LNCaP clone FGC (cell line): ENCODE results near the gene VPS35L.

Experiments
- DNase-seq: peaks from one replicate; pipeline ENCODE4 v3.0.0-alpha.2; 2011; ENCODE audit warnings: low read depth
- H3K4me3 ChIP-seq: 2 replicates; pipeline ENCODE4 v1.5.1; 2011; ENCODE audit warnings: mild to moderate bottlenecking, low read depth, low read length, control low read depth
- TF ChIP-seq, protein P1 (sequence below): IDR thresholded peaks from 2 replicates; pipeline ENCODE4 v1.5.1; 2012; ENCODE audit warnings: mild to moderate bottlenecking; ENCODE audit not compliant: control insufficient read depth, insufficient read depth; ENCODE audit errors: extremely low read depth

Gene VPS35L

DNA sequence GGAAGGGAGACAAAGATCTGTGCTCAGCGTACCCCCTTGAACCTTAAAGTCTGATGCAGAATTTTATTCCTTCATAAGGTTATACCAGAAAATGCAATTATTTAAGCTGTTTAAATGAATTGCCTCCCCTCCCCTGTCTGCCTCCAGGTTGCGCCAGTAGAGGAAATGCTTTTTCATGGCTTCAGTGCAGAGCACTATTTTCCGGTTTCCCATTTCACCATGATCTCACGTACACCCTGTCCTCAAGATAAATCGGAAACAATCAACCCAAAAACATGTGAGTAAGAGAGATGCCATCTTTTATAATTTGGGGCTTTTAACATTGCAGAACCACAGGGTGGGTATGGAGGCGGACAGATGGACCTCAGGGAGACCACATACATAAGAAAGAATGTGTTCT, 178.0 kb downstream of the VPS35L start:
- no peak overlapping the region for H3K4me3 ChIP-seq
- TF ChIP-seq, protein P1, sequence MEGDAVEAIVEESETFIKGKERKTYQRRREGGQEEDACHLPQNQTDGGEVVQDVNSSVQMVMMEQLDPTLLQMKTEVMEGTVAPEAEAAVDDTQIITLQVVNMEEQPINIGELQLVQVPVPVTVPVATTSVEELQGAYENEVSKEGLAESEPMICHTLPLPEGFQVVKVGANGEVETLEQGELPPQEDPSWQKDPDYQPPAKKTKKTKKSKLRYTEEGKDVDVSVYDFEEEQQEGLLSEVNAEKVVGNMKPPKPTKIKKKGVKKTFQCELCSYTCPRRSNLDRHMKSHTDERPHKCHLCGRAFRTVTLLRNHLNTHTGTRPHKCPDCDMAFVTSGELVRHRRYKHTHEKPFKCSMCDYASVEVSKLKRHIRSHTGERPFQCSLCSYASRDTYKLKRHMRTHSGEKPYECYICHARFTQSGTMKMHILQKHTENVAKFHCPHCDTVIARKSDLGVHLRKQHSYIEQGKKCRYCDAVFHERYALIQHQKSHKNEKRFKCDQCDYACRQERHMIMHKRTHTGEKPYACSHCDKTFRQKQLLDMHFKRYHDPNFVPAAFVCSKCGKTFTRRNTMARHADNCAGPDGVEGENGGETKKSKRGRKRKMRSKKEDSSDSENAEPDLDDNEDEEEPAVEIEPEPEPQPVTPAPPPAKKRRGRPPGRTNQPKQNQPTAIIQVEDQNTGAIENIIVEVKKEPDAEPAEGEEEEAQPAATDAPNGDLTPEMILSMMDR: no peak
- no peak for DNase-seq

DNA sequence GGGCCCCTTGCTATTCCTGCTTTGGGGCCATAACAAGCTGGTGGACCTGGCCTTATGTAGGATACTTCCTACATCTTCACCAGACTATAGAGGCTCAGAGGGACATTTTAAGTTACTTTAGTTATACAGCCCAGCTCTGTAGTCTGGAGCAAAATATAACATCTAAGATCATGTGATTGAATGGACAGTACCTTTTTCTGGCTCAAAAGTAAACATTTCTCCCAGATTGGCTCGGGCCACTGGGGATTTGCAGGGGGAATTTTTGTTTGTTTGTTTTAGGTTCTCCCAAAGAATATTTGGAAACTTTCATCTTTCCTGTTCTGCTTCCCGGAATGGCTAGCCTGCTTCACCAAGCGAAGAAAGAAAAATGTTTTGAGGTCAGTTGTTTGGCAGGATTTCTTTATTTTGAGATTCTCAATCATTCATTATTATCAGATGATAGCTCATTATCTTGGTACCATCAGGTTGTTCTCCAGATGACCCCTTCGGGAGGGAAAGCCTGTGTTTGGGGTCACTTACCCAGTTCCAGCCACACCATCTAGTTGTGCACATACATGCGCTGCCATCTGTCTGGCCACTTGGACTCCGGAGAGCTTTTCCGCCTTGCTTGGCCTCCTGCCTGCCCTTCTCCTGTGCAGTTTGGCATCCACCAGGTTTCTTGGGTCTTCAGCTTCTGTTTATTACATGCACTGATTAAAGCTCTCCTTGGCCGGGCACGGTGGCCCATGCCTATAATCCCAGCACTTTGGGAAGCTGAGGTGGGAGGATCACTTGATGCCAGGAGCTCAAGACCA, 179.8 kb downstream of the VPS35L start:
- no peak for DNase-seq
- TF ChIP-seq, protein P1: no peak
- H3K4me3 ChIP-seq: no peak overlapping the region

DNA sequence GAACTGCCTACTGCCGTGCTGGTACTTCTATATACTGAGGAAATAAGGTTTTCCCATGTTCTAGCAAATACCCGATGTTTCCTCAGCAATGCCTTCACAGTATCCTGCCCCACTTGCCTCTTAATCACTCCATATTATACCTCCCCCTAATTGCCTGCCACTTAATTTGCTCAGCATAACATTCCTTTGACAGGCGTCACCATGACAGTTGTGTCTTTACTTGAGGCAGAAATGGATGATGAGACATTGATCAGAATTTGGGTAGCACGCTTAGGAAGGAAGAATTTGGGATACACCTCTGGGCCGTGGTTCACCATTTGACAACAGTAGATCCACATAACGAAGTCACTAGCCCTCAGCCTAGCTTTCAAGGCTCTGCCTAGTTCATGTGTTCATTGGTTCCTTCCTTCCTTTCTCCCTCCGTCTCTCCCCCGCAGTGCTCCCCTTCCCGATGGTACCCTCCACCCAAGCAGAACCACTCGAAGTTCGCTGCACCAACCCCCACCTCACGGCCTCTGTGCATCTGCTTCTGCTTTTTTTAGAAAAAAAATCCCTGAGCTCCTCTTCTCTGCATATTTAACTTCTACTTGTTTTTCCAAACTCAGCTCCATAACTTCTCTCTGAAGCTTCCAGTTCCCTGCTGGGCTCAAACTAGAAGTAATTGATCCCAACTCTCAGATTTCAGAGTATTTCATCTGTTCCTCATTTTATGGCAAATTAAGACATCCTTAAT, 182.0 kb downstream of the VPS35L start:
- H3K4me3 ChIP-seq: no peak overlapping the region
- TF ChIP-seq, protein P1: no peak
- no peak for DNase-seq

DNA sequence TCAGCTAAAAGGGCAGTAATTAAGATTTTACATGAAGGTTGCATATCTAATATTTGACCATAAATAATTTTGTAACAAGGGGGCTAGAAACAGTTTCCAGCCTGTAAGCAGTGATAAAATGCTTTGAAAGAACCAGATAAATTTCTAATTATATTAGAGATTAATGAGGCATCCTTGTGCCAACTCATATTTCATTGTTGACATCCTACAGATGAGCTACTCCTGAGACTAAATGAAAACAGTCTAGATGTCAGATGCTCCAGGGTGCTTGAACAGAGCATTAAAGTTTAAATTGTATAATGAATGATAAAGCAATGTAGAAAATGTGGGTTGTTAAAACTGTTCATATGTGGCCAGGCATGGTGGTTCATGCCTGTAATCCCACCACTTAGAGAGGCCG, 185.9 kb downstream of the VPS35L start:
- H3K4me3 ChIP-seq: no peak overlapping the region
- TF ChIP-seq, protein P1: no peak
- DNase-seq: no peak

DNA sequence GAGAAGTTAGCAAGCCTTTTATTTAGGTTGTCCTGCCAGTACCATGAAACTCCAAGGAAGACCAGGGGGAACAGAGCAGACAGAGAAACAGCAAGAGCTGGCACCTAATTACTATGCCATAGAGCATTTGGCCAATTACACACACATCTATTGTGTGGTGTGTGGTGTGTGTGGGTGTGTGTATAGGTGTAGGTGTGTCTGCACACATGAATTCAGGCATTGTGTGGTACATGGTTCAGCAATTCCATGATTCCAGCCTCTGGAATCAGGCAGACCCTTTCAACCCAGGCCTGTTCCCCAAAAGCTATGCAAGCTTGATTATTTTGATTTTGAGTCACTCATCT, 188.3 kb downstream of the VPS35L start:
- TF ChIP-seq, protein P1: no peak
- H3K4me3 ChIP-seq: no peak overlapping the region
- no peak for DNase-seq

DNA sequence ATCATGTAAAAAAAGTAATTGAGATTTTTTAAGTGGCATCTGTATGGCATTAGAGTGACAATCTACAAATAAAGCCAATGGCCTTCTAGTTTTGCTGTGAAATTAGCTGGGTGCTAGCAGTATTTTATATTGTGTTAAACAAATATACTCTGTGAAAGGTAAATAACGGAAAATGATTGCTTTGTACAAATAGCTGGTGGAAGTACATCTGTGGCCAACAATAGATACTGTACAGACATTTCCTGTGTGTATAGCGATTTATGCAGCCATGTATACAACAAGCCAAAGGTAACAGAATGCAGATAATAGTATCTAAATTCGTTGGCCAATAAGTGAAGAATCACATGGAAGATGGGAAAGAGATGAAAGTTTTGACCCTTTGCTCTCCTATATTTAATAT, 189.2 kb downstream of the VPS35L start:
- TF ChIP-seq, protein P1: no peak
- DNase-seq: peak; percentile 76
- H3K4me3 ChIP-seq: no peak overlapping the region
